K562 (cell line): ENCODE measurements around the gene GET4. TPM values are rescaled to one million over a fixed set of nuclear protein-coding genes. Genes with fewer than 3 reads are reported as not detected.
"Not testable (repeated sequence)": the region's sequence is repeated elsewhere in the genome, so short reads cannot be mapped to it uniquely, and the experiment has no call there.

Experiments
- ATAC-seq: fragments of 200-7000 bp; cut with Tn5 transposase; 3 replicates; pipeline ENCODE4 v1.9.1; 2020; ENCODE audit warnings: moderate library complexity
- BruUV-seq: library from RNA; stranded (reverse); fragments of 400-500 nt; replicated peaks from 2 replicates; lab custom pipeline; 2021; lab: Mats Ljungman, UMichigan
- CTCF ChIA-PET: fragments of 300-600 bp; formaldehyde crosslinking; extraction: SDS; loops from one replicate; lab custom pipeline; 2021; ENCODE audit warnings: low intra/inter-chr PET ratio; lab: Yijun Ruan, JAX
- POLR2A ChIA-PET: fragments of 300-600, 350-650 bp; sonication (Branson Sonifier 250); formaldehyde crosslinking; extraction: SDS; loops from one replicate; lab custom pipeline; 2021; ENCODE audit warnings: antibody characterized with exemption, inconsistent platforms; lab: Yijun Ruan, JAX
- DNase-seq, 4 experiments: peaks; one replicate each; pipeline versions ENCODE4 v3.0.0 to v3.0.0-alpha.2; 2011 to 2018; ENCODE audit warnings: low spot score in 3 of 4, mixed read lengths in 3 of 4; ENCODE audit errors: extremely low read depth in 1 of 4
- FAIRE-seq: peaks from 2 replicates; lab custom pipeline; 2011; peaks lifted over from hg19 to GRCh38; lab: Jason Lieb, UNC
- H2AFZ ChIP-seq: 2 replicates; pipeline ENCODE4 v1.6.0; 2011; ENCODE audit warnings: low read depth, low read length, control low read depth, inconsistent platforms
- H3K27ac ChIP-seq: fragments of 200-600 bp; 3 replicates; pipeline ENCODE4 v1.8.0; 2011; ENCODE audit warnings: low read depth, mild to moderate bottlenecking, control low read depth, inconsistent platforms, low read length, moderate library complexity, mixed read lengths; ENCODE audit errors: extremely low read depth
- H3K27me3 ChIP-seq, 2 experiments: fragments of 300-600 bp in 1 of 2; 2 replicates in 1 of 2; 3 replicates in 1 of 2; pipeline versions ENCODE4 v1.6.0 to v1.8.0; 2011; ENCODE audit warnings: inconsistent platforms in 2 of 2, low read length in 2 of 2, mild to moderate bottlenecking in 1 of 2, mixed read lengths in 1 of 2, moderate library complexity in 1 of 2; ENCODE audit not compliant: control insufficient read depth in 2 of 2, insufficient read depth in 2 of 2
- H3K36me3 ChIP-seq: fragments of 300-600 bp; 3 replicates; pipeline ENCODE4 v1.8.0; 2011; ENCODE audit warnings: mild to moderate bottlenecking, low read length, inconsistent platforms; ENCODE audit not compliant: control insufficient read depth, insufficient read depth
- H3K4me1 ChIP-seq, 2 experiments: fragments of 200-600 bp in 1 of 2; replicated peaks in 1 of 2; 2 replicates in 1 of 2; 3 replicates in 1 of 2; pipeline versions ENCODE4 v1.5.1 to v1.8.0; 2011; ENCODE audit warnings: inconsistent platforms in 2 of 2, low read length in 2 of 2, mild to moderate bottlenecking in 1 of 2, mixed read lengths in 1 of 2, moderate library complexity in 1 of 2; ENCODE audit not compliant: control insufficient read depth in 2 of 2, insufficient read depth in 2 of 2
- H3K4me2 ChIP-seq: 2 replicates; pipeline ENCODE4 v1.6.1; 2011; ENCODE audit warnings: low read length, control low read depth, inconsistent platforms, mixed read lengths; ENCODE audit not compliant: insufficient read depth
- H3K4me3 ChIP-seq: fragments of 200-600 bp; sonication (generic), shearing (Covaris generic); 2 replicates; pipeline ENCODE4 v1.5.1; 2016; ENCODE audit warnings: control low read depth, inconsistent platforms
- H3K79me2 ChIP-seq: fragments of 200-600 bp; 3 replicates; pipeline ENCODE4 v1.8.0; 2011; ENCODE audit warnings: low read length, inconsistent platforms; ENCODE audit not compliant: control insufficient read depth, insufficient read depth
- H3K9ac ChIP-seq, 2 experiments: 2 replicates each; pipeline versions ENCODE4 v1.6.0 to v1.6.1; 2011; ENCODE audit warnings: low read depth in 2 of 2, low read length in 2 of 2, control low read depth in 1 of 2, inconsistent platforms in 1 of 2, mild to moderate bottlenecking in 1 of 2, mixed read lengths in 1 of 2; ENCODE audit not compliant: insufficient read depth in 1 of 2
- H3K9me1 ChIP-seq: one replicate; pipeline ENCODE4 v1.6.0; 2011; ENCODE audit warnings: inconsistent platforms, mild to moderate bottlenecking, low read length, moderate library complexity; ENCODE audit not compliant: control insufficient read depth, insufficient read depth
- H3K9me3 ChIP-seq: replicated peaks from 2 replicates; pipeline ENCODE4 v1.5.1; 2011; ENCODE audit warnings: low read depth, low read length, inconsistent platforms; ENCODE audit not compliant: control insufficient read depth, insufficient read depth
- H4K20me1 ChIP-seq: replicated peaks from 2 replicates; pipeline ENCODE4 v1.6.1; 2011; ENCODE audit warnings: low read length, inconsistent platforms, mixed read lengths; ENCODE audit not compliant: control insufficient read depth, insufficient read depth
- CBFA2T2 ChIP-seq: fragments of 450-650 bp; conservative IDR thresholded peaks from 2 replicates; pipeline ENCODE4 v1.6.1; 2017; ENCODE audit warnings: mild to moderate bottlenecking
- ETV1 ChIP-seq: fragments of 450-650 bp; conservative IDR thresholded peaks from 2 replicates; pipeline ENCODE4 v1.6.1; 2016; ENCODE audit warnings: missing genetic modification characterization, control low read depth, low read depth, missing compliant biosample characterization
- SAFB ChIP-seq: fragments of 200-400 bp; formaldehyde crosslinking; IDR thresholded peaks from 2 replicates; pipeline ENCODE4 v1.6.1; 2017; ENCODE audit warnings: low read depth, low read length, borderline replicate concordance
- TOE1 ChIP-seq, 2 experiments: fragments of 450-650 bp in 1 of 2; sonication (generic) in 1 of 2; formaldehyde crosslinking in 1 of 2; IDR thresholded peaks; 2 replicates each; pipeline versions ENCODE4 v1.7.1 to v1.8.0; 2016 to 2022; ENCODE audit warnings: borderline replicate concordance in 2 of 2, mild to moderate bottlenecking in 2 of 2, antibody characterized with exemption in 1 of 2, inconsistent platforms in 1 of 2, low read depth in 1 of 2, missing genetic modification reagents in 1 of 2, moderate library complexity in 1 of 2
- ZNF121 ChIP-seq: sonication (generic); formaldehyde crosslinking; conservative IDR thresholded peaks from 2 replicates; pipeline ENCODE4 v1.8.0; 2022; ENCODE audit warnings: missing genetic modification reagents
- ZNF165 ChIP-seq: fragments of 250-450 bp; sonication (Bioruptor Pico); IDR thresholded peaks from 2 replicates; pipeline ENCODE4 v1.4.0; 2020; ENCODE audit warnings: borderline replicate concordance
- ZNF263 ChIP-seq: sonication (generic); formaldehyde crosslinking; IDR thresholded peaks from 2 replicates; pipeline ENCODE4 v1.8.0; 2022; ENCODE audit warnings: mild to moderate bottlenecking, missing genetic modification reagents, borderline replicate concordance
- ZNF668 ChIP-seq: fragments of 250-450 bp; sonication (Bioruptor Pico); IDR thresholded peaks from 2 replicates; pipeline ENCODE4 v1.8.0; 2022; ENCODE audit warnings: mild to moderate bottlenecking, inconsistent platforms
- WGBS: fragments of 100-300 bp; shearing (Covaris generic); methylation state at CpG from one replicate; pipeline ENCODE4 v1.1.6; 2016; ENCODE audit warnings: low coverage, mixed read lengths; ENCODE audit not compliant: insufficient coverage; ENCODE audit errors: missing lambda C conversion rate; 5-methylcytosine and 5-hydroxymethylcytosine counted together
- in situ Hi-C: fragments of 300-500 bp; cut with MboI; formaldehyde crosslinking; loops from 4 replicates; pipeline ENCODE4 v1.15.0; 2018; ENCODE audit warnings: inconsistent platforms, mixed read lengths
- intact Hi-C: fragments of 100-400 bp; cut with micrococcal nuclease; formaldehyde crosslinking; loops from 2 replicates; pipeline ENCODE4 v1.14.2; 2022
- polyA plus RNA-seq, 8 experiments: library from polyadenylated mRNA; depleted of rRNA in 4 of 8; stranded (reverse) in 5 of 8; unstranded in 3 of 8; fragments of >200 nt; fragmentation: Nextera tagmentation in 2 of 8; fragmentation: Illumina TruSeq in 1 of 8; extraction: Ambion mirVana in 2 of 8; extraction: Trizol in 1 of 8; gene quantifications; 2 replicates each; pipeline versions ENCODE4 v1.2.1 to v1.2.3, GENCODE V29; 2011 to 2014; ENCODE audit warnings: inconsistent platforms in 1 of 8, missing spikeins in 1 of 8
- total RNA-seq, 7 experiments: library from RNA; depleted of rRNA in 6 of 7; stranded (reverse); fragments of >200 nt in 6 of 7; fragmentation: Illumina TruSeq in 2 of 7; extraction: Trizol in 2 of 7; gene quantifications; 2 replicates each; pipeline versions ENCODE4 v1.2.1 to v1.2.3, GENCODE V29; 2011 to 2021; ENCODE audit warnings: low replicate concordance in 1 of 7

GET4 gene
- total and polyA plus RNA-seq, 9 of the 15 experiments (the other 6 are each of a cell fraction or from before 2014, with no cell fraction given): 0.99 to 122 (median 40.4) TPM

- H3K36me3 ChIP-seq, H3K4me3 ChIP-seq, H3K27ac ChIP-seq, FAIRE-seq, in situ Hi-C loops, H3K79me2 ChIP-seq, DNase-seq, intact Hi-C loops, H3K4me2 ChIP-seq, H3K9ac ChIP-seq, POLR2A ChIA-PET, BruUV-seq, ATAC-seq, H3K9me3 ChIP-seq, H4K20me1 ChIP-seq, H3K9me1 ChIP-seq, CTCF ChIA-PET, H2AFZ ChIP-seq: not testable (repeated sequence)
- peak; percentile 43; the same call in 1 of the 2 replicates for TF ChIP-seq ZNF263 (CRISPR knock-in tag)
- peak; percentile 98 for TF ChIP-seq ZNF121 (CRISPR knock-in tag)
- Histone ChIP-seq H3K27me3 (peaks cover 11 to 34% of the 10 kb centered on the region in 2 experiments; a peak in 4 of 5 replicates), H3K4me1 (peaks cover 0 to 21% of the 10 kb centered on the region in 2 experiments; a peak in 2 of 5 replicates)
- 8% methylated on average over 3 of the region's 4 CpGs for WGBS
These were observed 67.4 kb downstream of the GET4 start for GRCh38 chr7:943793-944192.

GRCh38 chr7:944744-945143, 68.4 kb downstream of the GET4 start:
- CTCF ChIA-PET: no interaction called here
- Histone ChIP-seq H3K9me1 (no peaks in the 10 kb centered on the region), H3K79me2 (no peaks in the 10 kb centered on the region), H2AFZ (no peak overlapping the region), H3K27ac (no peak overlapping the region), H3K27me3 (peaks cover 19 to 41% of the 10 kb centered on the region in 2 experiments), H3K9me3 (peaks cover 8% of the 10 kb centered on the region), H3K4me1 (peaks cover 0 to 27% of the 10 kb centered on the region in 2 experiments; a peak in 2 of 5 replicates), H4K20me1 (0 out of 2 replicates have a peak, but pooled peaks cover 5% of the 10 kb centered on the region), H3K9ac (no peak overlapping the region), H3K4me3 (no peak overlapping the region), H3K36me3 (no peaks in the 10 kb centered on the region), H3K4me2 (no peak overlapping the region)
- BruUV-seq: no TSS peak
- ATAC-seq: no peak
- no peak for DNase-seq
- no peak for TF ChIP-seq CBFA2T2
- TF ChIP-seq ZNF165 (CRISPR knock-in tag): no peak
- no peak for TF ChIP-seq SAFB
- no peak for TF ChIP-seq TOE1 (IDR thresholded peaks at IDR 0.05; ENCODE audit: borderline replicate concordance)
- TF ChIP-seq TOE1 (CRISPR knock-in tag; IDR thresholded peaks at IDR 0.05; ENCODE audit: borderline replicate concordance, low read depth): no peak
- no peak for TF ChIP-seq ETV1
- TF ChIP-seq ZNF668 (CRISPR knock-in tag): no peak
- FAIRE-seq: no peak
- 20% methylated on average over 5 of the region's 5 CpGs for WGBS
- in situ Hi-C loops (no loop called here), intact Hi-C loops (no loop called here)
- POLR2A ChIA-PET: no interaction called here
